GM12878 (cell line): ENCODE results near the gene SLCO3A1. TPM values are rescaled to one million over a fixed set of nuclear protein-coding genes. Genes with fewer than 3 reads are reported as not detected.

Experiments used
- BACH1 ChIP-seq: fragments of 450-650 bp; IDR thresholded peaks from 2 replicates; pipeline ENCODE4 v1.6.1; 2017; ENCODE audit warnings: mild to moderate bottlenecking, borderline replicate concordance
- BCL3 ChIP-seq: IDR thresholded peaks from 2 replicates; pipeline ENCODE4 v1.6.1; 2011; ENCODE audit warnings: borderline replicate concordance, low read depth, mild to moderate bottlenecking, moderate library complexity, low read length; ENCODE audit not compliant: insufficient read depth, poor library complexity, severe bottlenecking
- HDAC2 ChIP-seq: fragments of 200-600 bp; sonication (generic); IDR thresholded peaks from 2 replicates; pipeline ENCODE4 v1.6.1; 2017
- IRF3 ChIP-seq: fragments of 450-650 bp; IDR thresholded peaks from 2 replicates; pipeline ENCODE4 v1.6.1; 2014; ENCODE audit warnings: mild to moderate bottlenecking
- MEF2A ChIP-seq: IDR thresholded peaks from 2 replicates; pipeline ENCODE4 v1.6.1; 2011; ENCODE audit warnings: low read depth, mild to moderate bottlenecking, low read length, moderate library complexity; ENCODE audit not compliant: insufficient read depth
- MXI1 ChIP-seq: fragments of 150-350 bp; IDR thresholded peaks from 2 replicates; pipeline ENCODE4 v1.6.1; 2011; ENCODE audit warnings: low read depth, mild to moderate bottlenecking, inconsistent platforms, low read length, improper control_type of control experiment
- NFXL1 ChIP-seq: fragments of 450-650 bp; IDR thresholded peaks from 2 replicates; pipeline ENCODE4 v1.6.1; 2017; ENCODE audit warnings: antibody characterized with exemption, mild to moderate bottlenecking, borderline replicate concordance
- POLR2AphosphoS2 ChIP-seq: IDR thresholded peaks from 2 replicates; pipeline ENCODE4 v1.6.1; 2011; ENCODE audit warnings: low read depth, mild to moderate bottlenecking, low read length, improper control_type of control experiment, moderate library complexity
- RAD21 ChIP-seq: IDR thresholded peaks from 2 replicates; pipeline ENCODE4 v1.6.1; 2011; ENCODE audit warnings: mild to moderate bottlenecking, low read depth, low read length, moderate library complexity; ENCODE audit not compliant: insufficient read depth
- RFX5 ChIP-seq: IDR thresholded peaks from 2 replicates; pipeline ENCODE4 v1.6.1; 2011; ENCODE audit warnings: low read depth, low read length, improper control_type of control experiment
- SMAD1 ChIP-seq: fragments of 450-650 bp; IDR thresholded peaks from 2 replicates; pipeline ENCODE4 v1.6.1; 2018; ENCODE audit warnings: mild to moderate bottlenecking, low read depth; ENCODE audit not compliant: partially characterized antibody
- SREBF1 ChIP-seq: IDR thresholded peaks from 2 replicates; pipeline ENCODE4 v1.6.1; 2012; ENCODE audit warnings: mild to moderate bottlenecking, low read length
- TCF3 ChIP-seq: IDR thresholded peaks from 2 replicates; pipeline ENCODE4 v1.6.1; 2012; ENCODE audit warnings: low read depth, mild to moderate bottlenecking, low read length, borderline replicate concordance; ENCODE audit not compliant: insufficient read depth
- ZBTB11 ChIP-seq: fragments of 450-650 bp; formaldehyde crosslinking; IDR thresholded peaks from 2 replicates; pipeline ENCODE4 v1.5.0; 2022; ENCODE audit warnings: mild to moderate bottlenecking, missing genetic modification characterization
- ZNF217 ChIP-seq: fragments of 450-650 bp; IDR thresholded peaks from 2 replicates; pipeline ENCODE4 v1.6.1; 2017; ENCODE audit warnings: antibody characterized with exemption, mild to moderate bottlenecking
- polyA plus RNA-seq, 11 experiments: library from polyadenylated mRNA; depleted of rRNA in 4 of 11; unstranded in 6 of 11; stranded (reverse) in 5 of 11; fragments of >200 nt; fragmentation: Nextera tagmentation in 4 of 11; fragmentation: Illumina TruSeq in 1 of 11; extraction: Ambion mirVana in 4 of 11; extraction: Trizol in 1 of 11; gene quantifications; 1 replicate in 1 of 11; 2 replicates in 10 of 11; pipeline versions ENCODE4 v1.2.1 to v1.2.3, GENCODE V29; 2011 to 2016; ENCODE audit warnings: inconsistent platforms in 2 of 11, missing spikeins in 2 of 11, low read depth in 1 of 11
- total RNA-seq, 4 experiments: library from RNA; depleted of rRNA in 3 of 4; stranded (reverse); fragments of >200 nt in 3 of 4; fragmentation: Illumina TruSeq in 1 of 4; extraction: Trizol in 1 of 4; gene quantifications; 2 replicates each; pipeline versions ENCODE4 v1.2.1 to v1.2.3, GENCODE V29; 2013 to 2021
- TF ChIP-seq, protein P1 (sequence below): fragments of 450-650 bp; IDR thresholded peaks from 2 replicates; pipeline ENCODE4 v1.6.1; 2017; ENCODE audit warnings: mild to moderate bottlenecking
- TF ChIP-seq, protein P2 (sequence below): IDR thresholded peaks from 2 replicates; pipeline ENCODE4 v1.6.1; 2012; ENCODE audit warnings: improper control_type of control experiment, low read depth, low read length; ENCODE audit not compliant: insufficient replicate concordance

Gene SLCO3A1
- total and polyA plus RNA-seq, 10 of the 15 experiments (the other 5 are each of a cell fraction or from before 2014, with no cell fraction given): 0.05 to 5.9 (median 0.31) TPM

DNA sequence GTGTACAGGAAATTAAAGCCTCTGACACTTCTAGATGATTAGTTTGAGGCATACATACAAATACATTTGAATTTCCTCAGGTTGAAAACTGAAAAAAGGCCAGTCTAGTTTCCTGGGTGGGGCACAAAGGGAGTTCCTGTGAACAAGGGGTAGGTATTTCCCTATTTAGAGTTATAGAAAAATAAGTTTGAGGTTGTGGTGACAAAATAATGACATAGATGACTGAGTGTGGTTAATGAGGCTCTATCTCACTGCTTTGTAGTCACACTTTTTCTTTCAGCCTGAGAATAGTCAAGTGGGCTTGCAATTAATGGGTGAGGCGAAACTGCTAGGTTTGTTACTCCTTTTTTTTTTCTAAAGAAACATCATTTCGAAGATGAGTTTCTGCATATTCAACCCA, 4.3 kb downstream of the SLCO3A1 start (continued):
- peak; percentile 99 for TF ChIP-seq ZNF217
- no peak for TF ChIP-seq BCL3
- no peak for TF ChIP-seq BACH1
- TF ChIP-seq TCF3: no peak
- no peak for TF ChIP-seq RFX5
- TF ChIP-seq NFXL1: no peak
- TF ChIP-seq, protein P1, sequence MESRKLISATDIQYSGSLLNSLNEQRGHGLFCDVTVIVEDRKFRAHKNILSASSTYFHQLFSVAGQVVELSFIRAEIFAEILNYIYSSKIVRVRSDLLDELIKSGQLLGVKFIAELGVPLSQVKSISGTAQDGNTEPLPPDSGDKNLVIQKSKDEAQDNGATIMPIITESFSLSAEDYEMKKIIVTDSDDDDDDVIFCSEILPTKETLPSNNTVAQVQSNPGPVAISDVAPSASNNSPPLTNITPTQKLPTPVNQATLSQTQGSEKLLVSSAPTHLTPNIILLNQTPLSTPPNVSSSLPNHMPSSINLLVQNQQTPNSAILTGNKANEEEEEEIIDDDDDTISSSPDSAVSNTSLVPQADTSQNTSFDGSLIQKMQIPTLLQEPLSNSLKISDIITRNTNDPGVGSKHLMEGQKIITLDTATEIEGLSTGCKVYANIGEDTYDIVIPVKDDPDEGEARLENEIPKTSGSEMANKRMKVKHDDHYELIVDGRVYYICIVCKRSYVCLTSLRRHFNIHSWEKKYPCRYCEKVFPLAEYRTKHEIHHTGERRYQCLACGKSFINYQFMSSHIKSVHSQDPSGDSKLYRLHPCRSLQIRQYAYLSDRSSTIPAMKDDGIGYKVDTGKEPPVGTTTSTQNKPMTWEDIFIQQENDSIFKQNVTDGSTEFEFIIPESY: no peak
- no peak for TF ChIP-seq ZBTB11
- TF ChIP-seq MEF2A: peak; percentile 75; the same call in 1 of the 2 replicates
- no peak for TF ChIP-seq POLR2AphosphoS2
- no peak for TF ChIP-seq HDAC2
- TF ChIP-seq, protein P2, sequence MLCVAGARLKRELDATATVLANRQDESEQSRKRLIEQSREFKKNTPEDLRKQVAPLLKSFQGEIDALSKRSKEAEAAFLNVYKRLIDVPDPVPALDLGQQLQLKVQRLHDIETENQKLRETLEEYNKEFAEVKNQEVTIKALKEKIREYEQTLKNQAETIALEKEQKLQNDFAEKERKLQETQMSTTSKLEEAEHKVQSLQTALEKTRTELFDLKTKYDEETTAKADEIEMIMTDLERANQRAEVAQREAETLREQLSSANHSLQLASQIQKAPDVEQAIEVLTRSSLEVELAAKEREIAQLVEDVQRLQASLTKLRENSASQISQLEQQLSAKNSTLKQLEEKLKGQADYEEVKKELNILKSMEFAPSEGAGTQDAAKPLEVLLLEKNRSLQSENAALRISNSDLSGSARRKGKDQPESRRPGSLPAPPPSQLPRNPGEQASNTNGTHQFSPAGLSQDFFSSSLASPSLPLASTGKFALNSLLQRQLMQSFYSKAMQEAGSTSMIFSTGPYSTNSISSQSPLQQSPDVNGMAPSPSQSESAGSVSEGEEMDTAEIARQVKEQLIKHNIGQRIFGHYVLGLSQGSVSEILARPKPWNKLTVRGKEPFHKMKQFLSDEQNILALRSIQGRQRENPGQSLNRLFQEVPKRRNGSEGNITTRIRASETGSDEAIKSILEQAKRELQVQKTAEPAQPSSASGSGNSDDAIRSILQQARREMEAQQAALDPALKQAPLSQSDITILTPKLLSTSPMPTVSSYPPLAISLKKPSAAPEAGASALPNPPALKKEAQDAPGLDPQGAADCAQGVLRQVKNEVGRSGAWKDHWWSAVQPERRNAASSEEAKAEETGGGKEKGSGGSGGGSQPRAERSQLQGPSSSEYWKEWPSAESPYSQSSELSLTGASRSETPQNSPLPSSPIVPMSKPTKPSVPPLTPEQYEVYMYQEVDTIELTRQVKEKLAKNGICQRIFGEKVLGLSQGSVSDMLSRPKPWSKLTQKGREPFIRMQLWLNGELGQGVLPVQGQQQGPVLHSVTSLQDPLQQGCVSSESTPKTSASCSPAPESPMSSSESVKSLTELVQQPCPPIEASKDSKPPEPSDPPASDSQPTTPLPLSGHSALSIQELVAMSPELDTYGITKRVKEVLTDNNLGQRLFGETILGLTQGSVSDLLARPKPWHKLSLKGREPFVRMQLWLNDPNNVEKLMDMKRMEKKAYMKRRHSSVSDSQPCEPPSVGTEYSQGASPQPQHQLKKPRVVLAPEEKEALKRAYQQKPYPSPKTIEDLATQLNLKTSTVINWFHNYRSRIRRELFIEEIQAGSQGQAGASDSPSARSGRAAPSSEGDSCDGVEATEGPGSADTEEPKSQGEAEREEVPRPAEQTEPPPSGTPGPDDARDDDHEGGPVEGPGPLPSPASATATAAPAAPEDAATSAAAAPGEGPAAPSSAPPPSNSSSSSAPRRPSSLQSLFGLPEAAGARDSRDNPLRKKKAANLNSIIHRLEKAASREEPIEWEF: no peak
- peak; percentile 85; the same call in 1 of the 2 replicates for TF ChIP-seq SREBF1
- TF ChIP-seq RAD21: no peak
- TF ChIP-seq SMAD1: no peak
- no peak for TF ChIP-seq IRF3
- TF ChIP-seq MXI1: 0 out of 2 replicates have a peak, but pooled peaks have one; percentile 13
